NCI-H1694 treated with DMSO at 0.1 percent for 48 hours (cell line): Measurements from ENCODE around the gene THAP3.

Experiments
- DNase-seq: peaks from one replicate; lab custom pipeline; 2025; lab: John Stamatoyannopoulos, UW

Gene THAP3

GRCh38 chr1:6624710-6625583 is at the start of gene THAP3:
Gene THAP3 (plus strand): TSS chr1:6624868. CDS start chr1:6625219, 351 bp downstream.
- peak; percentile 15 for DNase-seq

GRCh38 chr1:6577831-6578525 is 46.7 kb upstream of the THAP3 start:
- no peak for DNase-seq

GRCh38 chr1:6578624-6579373 is 45.9 kb upstream of the THAP3 start:
- DNase-seq = no peak

GRCh38 chr1:6579374-6580118 is 45.1 kb upstream of the THAP3 start, which contains the start of gene ZBTB48:
Gene ZBTB48 (plus strand): TSS chr1:6579994. CDS start chr1:6580610, 616 bp downstream.
- DNase-seq = peak; percentile 87

- no peak for DNase-seq
These were observed 44.5 kb upstream of the THAP3 start for GRCh38 chr1:6580119-6580592.

GRCh38 chr1:6580593-6581409 is 43.9 kb upstream of the THAP3 start:
- no peak for DNase-seq

- no peak for DNase-seq
These were observed 42.9 kb upstream of the THAP3 start for GRCh38 chr1:6581561-6582305.

GRCh38 chr1:6582370-6582769 is 42.3 kb upstream of the THAP3 start:
- DNase-seq = no peak

- no peak for DNase-seq
These were observed 40.3 kb upstream of the THAP3 start for GRCh38 chr1:6584126-6585080.

GRCh38 chr1:6585081-6585722 is 39.5 kb upstream of the THAP3 start:
- DNase-seq = no peak

GRCh38 chr1:6585841-6586240 is 38.8 kb upstream of the THAP3 start:
- no peak for DNase-seq

- DNase-seq = no peak
These were observed 38.3 kb upstream of the THAP3 start for GRCh38 chr1:6586404-6586816.

GRCh38 chr1:6587261-6588005 is 37.2 kb upstream of the THAP3 start:
- DNase-seq = no peak

GRCh38 chr1:6588128-6588892 is 36.4 kb upstream of the THAP3 start:
- DNase-seq = no peak

GRCh38 chr1:6588893-6589520 is 35.7 kb upstream of the THAP3 start:
- DNase-seq = no peak

- no peak for DNase-seq
These were observed 34.6 kb upstream of the THAP3 start for GRCh38 chr1:6590046-6590445.
